Spleen (tissue), 11 donors: Measurements from ENCODE around the gene SLCO2A1. TPM values are rescaled to one million over a fixed set of nuclear protein-coding genes. Genes with fewer than 3 reads are reported as not detected.

Experiments used
- DNase-seq: peaks from one replicate; pipeline ENCODE4 v3.0.0-alpha.2; 2020
- H3K27ac ChIP-seq, 8 donors: fragments of 200-600 bp; sonication (generic) in 7 of 8; 1 replicate in 4 of 8; 2 replicates in 4 of 8; pipeline versions ENCODE4 v1.5.0 to v1.8.0; 2016 to 2021; ENCODE audit warnings: inconsistent platforms in 4 of 8, mild to moderate bottlenecking in 4 of 8, moderate library complexity in 1 of 8
- H3K27me3 ChIP-seq, 7 donors: fragments of 200-600 bp; sonication (generic) in 6 of 7; replicated peaks in 1 of 7; 1 replicate in 4 of 7; 2 replicates in 3 of 7; pipeline versions ENCODE4 v1.5.0 to v1.8.0; 2016 to 2021; ENCODE audit warnings: inconsistent platforms in 3 of 7, mild to moderate bottlenecking in 1 of 7
- H3K36me3 ChIP-seq, 6 donors: fragments of 200-600 bp; sonication (generic) in 5 of 6; 1 replicate in 4 of 6; 2 replicates in 2 of 6; pipeline versions ENCODE4 v1.5.0 to v1.8.0; 2016 to 2021; ENCODE audit warnings: inconsistent platforms in 2 of 6
- H3K4me1 ChIP-seq, 6 donors: fragments of 200-600 bp; sonication (generic) in 5 of 6; 1 replicate in 3 of 6; 2 replicates in 3 of 6; pipeline versions ENCODE4 v1.5.0 to v1.8.0; 2016 to 2021; ENCODE audit warnings: inconsistent platforms in 3 of 6
- H3K4me3 ChIP-seq, 8 donors: fragments of 200-600 bp; sonication (generic) in 7 of 8; 1 replicate in 4 of 8; 2 replicates in 4 of 8; pipeline versions ENCODE4 v1.5.0 to v1.8.0; 2016 to 2021; ENCODE audit warnings: inconsistent platforms in 4 of 8, mild to moderate bottlenecking in 4 of 8, moderate library complexity in 2 of 8
- H3K9me3 ChIP-seq, 8 donors: fragments of 200-600 bp; sonication (generic) in 7 of 8; 1 replicate in 4 of 8; 2 replicates in 4 of 8; pipeline versions ENCODE4 v1.5.0 to v1.8.0; 2016 to 2021; ENCODE audit warnings: inconsistent platforms in 4 of 8
- CTCF ChIP-seq, 11 experiments: fragments of 200-600 bp in 7 of 11; fragments of 450-650 bp in 4 of 11; sonication (generic) in 4 of 11; IDR thresholded peaks in 8 of 11; conservative IDR thresholded peaks in 3 of 11; 1 replicate in 7 of 11; 2 replicates in 4 of 11; pipeline versions ENCODE4 v1.4.0 to v1.8.0; 2016 to 2021; ENCODE audit warnings: antibody characterized with exemption in 11 of 11, inconsistent platforms in 4 of 11, mild to moderate bottlenecking in 1 of 11
- POLR2A ChIP-seq, 3 donors: fragments of 450-650 bp; IDR thresholded peaks; one replicate each; pipeline ENCODE4 v1.5.1; 2017; ENCODE audit warnings: antibody characterized with exemption in 3 of 3, mild to moderate bottlenecking in 1 of 3
- POLR2AphosphoS5 ChIP-seq, 3 donors: sonication (generic); formaldehyde crosslinking; IDR thresholded peaks; one replicate each; pipeline ENCODE4 v1.5.1; 2017; ENCODE audit warnings: antibody characterized with exemption in 3 of 3
- WGBS, 5 donors: extraction: QIAGEN DNeasy Blood & Tissue Kit in 3 of 5; methylation state at CpG; one replicate each; pipeline versions ENCODE4 v1.1.5 to v1.1.7; 2013 to 2018; 5-methylcytosine and 5-hydroxymethylcytosine counted together
- intact Hi-C: fragments of 100-400 bp; cut with DNase I; formaldehyde crosslinking; loops from one replicate; pipeline ENCODE4 v1.15.0; 2023; ENCODE audit warnings: low total_unique reads
- polyA plus RNA-seq, 3 donors: library from polyadenylated mRNA; stranded (reverse); fragments of 200-250 nt; gene quantifications; one replicate each; pipeline ENCODE4 v1.2.1, GENCODE V29; 2013
- total RNA-seq, 7 donors: library from RNA; depleted of rRNA in 3 of 7; stranded (reverse); fragments of >200 nt in 3 of 7; fragmentation: NEBNext Ultra II Directional in 4 of 7; extraction: Animal tissue kit (Norgen Biotek cat#: 25700) in 4 of 7; gene quantifications; one replicate each; pipeline versions ENCODE4 v1.1.0 to v1.2.1, GENCODE V29; 2016 to 2021
- donor health status: healthy with polysubstance abuse.
- donor health status: DM: no; HTN: no; CAD: no; lungs with moderate emphysema.
- donor health status: DM: no; HTN: no; CAD: no.
- donor health status: Bipolar disorder and iron deficiency.
- donor health status: healthy.
- donor health status: DM: no; HTN: no; CAD: no.
- donor health status: DM: yes; HTN: yes; CAD: no.

Gene SLCO2A1
- total and polyA plus RNA-seq, 10 donors = 4.8 to 118 (median 29.8) TPM

GRCh38 chr3:133970339-133970738, 59.4 kb downstream of the SLCO2A1 start:
- WGBS, 5 donors = 81 to 93% (median 89%) methylated on average over 5 of the region's 5 CpGs
- H3K4me3 ChIP-seq = no peak overlapping the region

GRCh38 chr3:133967992-133968892, 61.5 kb downstream of the SLCO2A1 start:
- DNase-seq = peak; percentile 41

More at GRCh38 chr3:133970339-133970738, 59.4 kb downstream of the SLCO2A1 start:
- Histone ChIP-seq H3K27me3 (no peaks in the 10 kb centered on the region), H3K27ac (no peak overlapping the region), H3K4me1 (peaks cover 0 to 17% (median 0%) of the 10 kb centered on the region in 6 donors), H3K9me3 (peaks cover 0 to 5% (median 0%) of the 10 kb centered on the region in 8 donors), H3K36me3 (peaks cover 0 to 10% (median 0%) of the 10 kb centered on the region in 6 donors)
- no peak for DNase-seq
- intact Hi-C loops = no loop called here
- no peak for TF ChIP-seq POLR2A (IDR thresholded peaks at IDR 0.05)
- no peak for TF ChIP-seq CTCF (IDR thresholded peaks at IDR 0.05 in 8 of 11, conservative IDR thresholded peaks at IDR 0.05 in 3 of 11)
- no peak for TF ChIP-seq POLR2AphosphoS5 (IDR thresholded peaks at IDR 0.05)

GRCh38 chr3:133966954-133967353, 62.8 kb downstream of the SLCO2A1 start:
- H3K27ac ChIP-seq = no peak overlapping the region
- peak; percentile 47 for DNase-seq
- intact Hi-C loops = no loop called here
- no peaks in the 10 kb centered on the region for H3K9me3 ChIP-seq
- peaks cover 0 to 34% (median 2%) of the 10 kb centered on the region in 6 donors for H3K4me1 ChIP-seq
- H3K36me3 ChIP-seq = no peaks in the 10 kb centered on the region
- TF ChIP-seq CTCF (IDR thresholded peaks at IDR 0.05 in 8 of 11, conservative IDR thresholded peaks at IDR 0.05 in 3 of 11) = no peak
- no peak for TF ChIP-seq POLR2AphosphoS5 (IDR thresholded peaks at IDR 0.05)
- no peak for TF ChIP-seq POLR2A (IDR thresholded peaks at IDR 0.05)
- no peaks in the 10 kb centered on the region for H3K27me3 ChIP-seq
- 95 to 99% (median 98%) methylated on average over 4 of the region's 4 CpGs for WGBS, 5 donors
- H3K4me3 ChIP-seq = no peak overlapping the region

More at GRCh38 chr3:133967992-133968892, 61.5 kb downstream of the SLCO2A1 start:
- H3K9me3 ChIP-seq = peaks cover 0 to 5% (median 0%) of the 10 kb centered on the region in 8 donors
- intact Hi-C loops = no loop called here
- 68 to 82% (median 75%) methylated on average over 15 of the region's 15 CpGs for WGBS, 5 donors
- H3K27me3 ChIP-seq = no peaks in the 10 kb centered on the region
- TF ChIP-seq POLR2A (IDR thresholded peaks at IDR 0.05) (no peak), CTCF (IDR thresholded peaks at IDR 0.05 in 8 of 11, conservative IDR thresholded peaks at IDR 0.05 in 3 of 11) (no peak), POLR2AphosphoS5 (IDR thresholded peaks at IDR 0.05) (no peak)
- H3K4me1 ChIP-seq = peaks cover 0 to 24% (median 0%) of the 10 kb centered on the region in 6 donors
- H3K27ac ChIP-seq = no peak overlapping the region
- peaks cover 0 to 3% (median 0%) of the 10 kb centered on the region in 6 donors for H3K36me3 ChIP-seq
- H3K4me3 ChIP-seq = no peak overlapping the region

GRCh38 chr3:133965906-133966305, 63.8 kb downstream of the SLCO2A1 start:
- TF ChIP-seq POLR2A (IDR thresholded peaks at IDR 0.05) (no peak), POLR2AphosphoS5 (IDR thresholded peaks at IDR 0.05) (no peak), CTCF (IDR thresholded peaks at IDR 0.05 in 8 of 11, conservative IDR thresholded peaks at IDR 0.05 in 3 of 11) (no peak)
- peak; percentile 17 for DNase-seq
- intact Hi-C loops = no loop called here
- H3K36me3 ChIP-seq = no peaks in the 10 kb centered on the region
- no peak overlapping the region for H3K4me3 ChIP-seq
- no peak overlapping the region for H3K27ac ChIP-seq
- H3K4me1 ChIP-seq = peaks cover 0 to 34% (median 2%) of the 10 kb centered on the region in 6 donors
- 72 to 90% (median 76%) methylated on average over 4 of the region's 4 CpGs for WGBS, 5 donors
- no peaks in the 10 kb centered on the region for H3K9me3 ChIP-seq
- no peaks in the 10 kb centered on the region for H3K27me3 ChIP-seq
